Caco-2 (cell line): ENCODE results near the gene FAM168A. TPM values are rescaled to one million over a fixed set of nuclear protein-coding genes. Genes with fewer than 3 reads are reported as not detected.

Experiments used
- BruUV-seq: library from RNA; stranded (reverse); fragments of 400-500 nt; replicated peaks from 2 replicates; lab custom pipeline; 2021; lab: Mats Ljungman, UMichigan
- CTCF ChIA-PET: fragments of 300-600 bp; sonication (Branson Sonifier 250); formaldehyde crosslinking; loops from one replicate; lab custom pipeline; 2022; ENCODE audit warnings: antibody characterized with exemption; lab: Charles Lee
- POLR2A ChIA-PET: fragments of 300-600 bp; sonication (Branson Sonifier 250); formaldehyde crosslinking; loops from one replicate; lab custom pipeline; 2022; ENCODE audit warnings: antibody characterized with exemption; lab: Charles Lee
- DNase-seq, 2 experiments: peaks; one replicate each; pipeline versions ENCODE4 v3.0.0 to v3.0.0-alpha.2; 2020 to 2022
- H3K27me3 ChIP-seq: replicated peaks from 2 replicates; pipeline ENCODE4 v1.6.0; 2011; ENCODE audit warnings: low read length; ENCODE audit not compliant: control insufficient read depth, insufficient read depth
- H3K36me3 ChIP-seq: 2 replicates; pipeline ENCODE4 v1.5.1; 2011; ENCODE audit warnings: low read length; ENCODE audit not compliant: control insufficient read depth, insufficient read depth
- H3K4me1 ChIP-seq: fragments of 250-450 bp; sonication (Bioruptor Pico); 2 replicates; pipeline ENCODE4 v1.5.1; 2020; ENCODE audit warnings: mild to moderate bottlenecking
- H3K4me3 ChIP-seq: 2 replicates; pipeline ENCODE4 v1.5.1; 2011; ENCODE audit warnings: low read depth, mild to moderate bottlenecking, control low read depth, low read length
- H3K9me3 ChIP-seq: fragments of 250-450 bp; sonication (Bioruptor Pico); 2 replicates; pipeline ENCODE4 v1.5.1; 2020; ENCODE audit warnings: mild to moderate bottlenecking, moderate library complexity
- H3K27ac Mint-ChIP-seq: one replicate; pipeline ENCODE4 v1.8.0; 2022; ENCODE audit warnings: mixed read lengths; ENCODE audit not compliant: unreplicated experiment
- H3K27me3 Mint-ChIP-seq: one replicate; pipeline ENCODE4 v1.8.0; 2022; ENCODE audit warnings: mixed read lengths; ENCODE audit not compliant: insufficient read depth, unreplicated experiment
- H3K36me3 Mint-ChIP-seq: one replicate; pipeline ENCODE4 v1.8.0; 2022; ENCODE audit warnings: mild to moderate bottlenecking, mixed read lengths; ENCODE audit not compliant: insufficient read depth, unreplicated experiment
- H3K4me1 Mint-ChIP-seq: one replicate; pipeline ENCODE4 v1.8.0; 2022; ENCODE audit warnings: low read depth, mixed read lengths; ENCODE audit not compliant: unreplicated experiment
- H3K4me3 Mint-ChIP-seq: one replicate; pipeline ENCODE4 v1.8.0; 2022; ENCODE audit warnings: mild to moderate bottlenecking, moderate library complexity, mixed read lengths; ENCODE audit not compliant: unreplicated experiment
- H3K9me3 Mint-ChIP-seq: one replicate; pipeline ENCODE4 v1.8.0; 2022; ENCODE audit warnings: mixed read lengths; ENCODE audit not compliant: unreplicated experiment
- intact Hi-C: fragments of 100-400 bp; cut with micrococcal nuclease; formaldehyde crosslinking; loops from one replicate; pipeline ENCODE4 v1.10.0; 2022; ENCODE audit not compliant: unreplicated experiment
- total RNA-seq: library from RNA; stranded (reverse); gene quantifications from 2 replicates; pipeline ENCODE4 v1.2.3, GENCODE V29; 2022
- TF ChIP-seq, protein P1 (sequence below), 2 experiments: fragments of 200-600 bp in 1 of 2; IDR thresholded peaks; 1 replicate in 1 of 2; 2 replicates in 1 of 2; pipeline versions ENCODE4 v1.5.1 to v1.8.0; 2011 to 2022; ENCODE audit warnings: antibody characterized with exemption in 1 of 2, control low read depth in 1 of 2, inconsistent platforms in 1 of 2, low read depth in 1 of 2, low read length in 1 of 2, mild to moderate bottlenecking in 1 of 2, moderate library complexity in 1 of 2; ENCODE audit not compliant: insufficient read depth in 1 of 2, severe bottlenecking in 1 of 2, unreplicated experiment in 1 of 2

FAM168A gene
- total RNA-seq, 1 experiment from 2014 or later = 46.0 TPM

DNA sequence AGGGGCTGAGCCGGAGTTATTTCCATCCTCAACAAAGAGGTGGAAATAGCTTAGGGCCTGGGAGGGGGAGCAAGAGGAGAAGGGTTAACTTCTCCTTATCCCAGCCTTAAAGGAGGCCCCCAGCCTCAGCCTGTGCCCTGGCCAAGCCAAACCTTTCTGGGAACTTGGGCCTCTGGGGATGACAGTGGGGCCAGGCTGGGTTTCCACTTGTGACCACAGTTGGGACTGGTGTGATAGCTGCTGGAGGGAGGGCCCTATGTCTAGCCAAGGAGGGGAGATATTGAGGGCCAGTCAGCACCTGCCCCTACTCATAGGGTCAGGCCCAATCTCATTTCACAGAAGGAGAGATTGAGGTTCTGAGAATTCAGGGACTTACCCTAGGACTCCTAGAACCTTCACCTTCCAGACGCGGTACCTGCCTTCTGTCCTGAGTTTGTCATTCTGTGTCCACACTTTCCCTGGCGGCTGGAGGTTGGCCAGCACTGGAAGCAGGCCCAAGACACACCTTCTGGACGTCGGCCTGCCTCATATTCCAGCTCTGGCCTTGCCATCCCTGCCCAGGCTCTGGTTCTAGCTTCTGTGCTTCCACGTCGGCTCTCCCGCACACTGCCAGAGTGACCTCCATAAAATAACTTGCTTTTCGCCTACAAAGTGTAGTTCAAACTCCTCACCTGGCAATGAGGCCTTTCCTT, 218.6 kb downstream of the FAM168A start:
- DNase-seq = no peak
- H3K27ac Mint-ChIP-seq = peak overlapping the region; percentile 76
- H3K36me3 ChIP-seq = no peaks in the 10 kb centered on the region
- peaks cover 18% of the 10 kb centered on the region for H3K4me1 Mint-ChIP-seq
- BruUV-seq = no TSS peak
- TF ChIP-seq, protein P1, sequence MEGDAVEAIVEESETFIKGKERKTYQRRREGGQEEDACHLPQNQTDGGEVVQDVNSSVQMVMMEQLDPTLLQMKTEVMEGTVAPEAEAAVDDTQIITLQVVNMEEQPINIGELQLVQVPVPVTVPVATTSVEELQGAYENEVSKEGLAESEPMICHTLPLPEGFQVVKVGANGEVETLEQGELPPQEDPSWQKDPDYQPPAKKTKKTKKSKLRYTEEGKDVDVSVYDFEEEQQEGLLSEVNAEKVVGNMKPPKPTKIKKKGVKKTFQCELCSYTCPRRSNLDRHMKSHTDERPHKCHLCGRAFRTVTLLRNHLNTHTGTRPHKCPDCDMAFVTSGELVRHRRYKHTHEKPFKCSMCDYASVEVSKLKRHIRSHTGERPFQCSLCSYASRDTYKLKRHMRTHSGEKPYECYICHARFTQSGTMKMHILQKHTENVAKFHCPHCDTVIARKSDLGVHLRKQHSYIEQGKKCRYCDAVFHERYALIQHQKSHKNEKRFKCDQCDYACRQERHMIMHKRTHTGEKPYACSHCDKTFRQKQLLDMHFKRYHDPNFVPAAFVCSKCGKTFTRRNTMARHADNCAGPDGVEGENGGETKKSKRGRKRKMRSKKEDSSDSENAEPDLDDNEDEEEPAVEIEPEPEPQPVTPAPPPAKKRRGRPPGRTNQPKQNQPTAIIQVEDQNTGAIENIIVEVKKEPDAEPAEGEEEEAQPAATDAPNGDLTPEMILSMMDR (IDR thresholded peaks at IDR 0.05; ENCODE audit: insufficient read depth in 1 of 2, low read depth in 1 of 2, low read length in 1 of 2, severe bottlenecking in 1 of 2, unreplicated experiment in 1 of 2) = no peak
- H3K27me3 ChIP-seq = no peaks in the 10 kb centered on the region
- peaks cover 13% of the 10 kb centered on the region for H3K36me3 Mint-ChIP-seq
- no peaks in the 10 kb centered on the region for H3K9me3 ChIP-seq
- ChIA-PET POLR2A (interaction anchor here (0.6 kb wide), 1 partner anchor 592 kb away, joined by 11 read pairs; no protein-coding TSS in a partner anchor), CTCF (interaction anchor here (1.0 to 1.1 kb wide), 2 partner anchors 14 to 28 kb away, joined by 3 read pairs; no protein-coding TSS in a partner anchor)
- intact Hi-C loops = no loop called here
- H3K4me3 Mint-ChIP-seq = no peak overlapping the region
- peaks cover 11% of the 10 kb centered on the region; the same call in 1 of the 2 replicates for H3K4me1 ChIP-seq
- H3K27me3 Mint-ChIP-seq = no peaks in the 10 kb centered on the region
- no peaks in the 10 kb centered on the region for H3K9me3 Mint-ChIP-seq
- H3K4me3 ChIP-seq = no peak overlapping the region

DNA sequence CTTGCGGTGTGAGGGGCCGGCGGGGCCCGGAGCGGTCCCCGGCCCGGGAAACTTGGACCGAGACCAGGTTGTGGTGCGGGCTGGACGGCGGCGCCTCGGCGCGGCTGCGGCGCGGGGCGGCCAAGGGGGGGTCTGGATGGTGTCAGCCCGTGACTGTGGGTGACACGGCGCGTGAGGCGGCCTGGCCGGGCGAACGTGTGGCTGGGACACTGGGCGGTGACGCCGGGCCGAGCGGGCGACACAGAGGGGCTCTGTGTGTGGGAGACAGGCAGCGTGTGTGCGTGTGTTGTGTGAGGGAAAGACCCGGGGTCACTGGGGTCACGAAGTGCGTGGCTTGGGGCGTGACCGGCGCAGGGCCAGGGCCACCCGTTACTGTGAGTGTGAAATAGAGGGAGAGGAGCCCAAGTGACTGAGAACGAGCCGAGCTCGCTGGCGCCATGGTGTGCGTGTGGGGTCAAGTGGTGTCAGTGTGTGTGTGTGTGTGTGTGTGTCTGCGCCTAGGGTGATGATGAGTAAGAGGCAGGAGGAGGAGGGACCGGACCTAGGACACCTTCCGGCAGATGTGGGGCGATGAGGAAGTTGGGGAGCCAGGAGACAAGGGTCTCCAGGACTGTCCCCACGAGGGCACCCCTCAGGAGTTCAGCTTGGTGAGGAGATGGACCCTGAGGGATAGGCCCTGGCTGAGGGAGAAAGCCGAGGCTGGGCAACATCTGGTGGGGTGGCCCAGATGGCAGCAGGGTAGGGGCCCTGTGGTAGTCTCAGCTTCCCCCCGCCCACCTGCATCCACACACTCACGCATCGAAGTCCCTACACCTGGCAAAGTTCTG, 220.9 kb downstream of the FAM168A start:
- peaks cover 19% of the 10 kb centered on the region for H3K36me3 Mint-ChIP-seq
- peak overlapping the region; percentile 37 for H3K27ac Mint-ChIP-seq
- intact Hi-C loops = loop anchor here (1.0 kb wide), 2 partner anchors 16 to 70 kb away; no protein-coding TSS in a partner anchor
- ChIA-PET POLR2A (interaction anchor here (0.6 to 0.7 kb wide), 4 partner anchors 13 to 200 kb away, joined by 3 to 6 read pairs (median 4); no protein-coding TSS in a partner anchor), CTCF (interaction anchor here (1.3 to 1.8 kb wide), 3 partner anchors 16 to 26 kb away, joined by 4 to 10 read pairs (median 4); no protein-coding TSS in a partner anchor)
- TF ChIP-seq, protein P1 (IDR thresholded peaks at IDR 0.05; ENCODE audit: insufficient read depth in 1 of 2, low read depth in 1 of 2, low read length in 1 of 2, severe bottlenecking in 1 of 2, unreplicated experiment in 1 of 2) = no peak
- H3K27me3 Mint-ChIP-seq = no peaks in the 10 kb centered on the region
- no TSS peak for BruUV-seq
- Histone ChIP-seq H3K4me3 (peak overlapping the region; percentile 91), H3K27me3 (no peaks in the 10 kb centered on the region), H3K4me1 (peaks cover 11% of the 10 kb centered on the region; the same call in 1 of the 2 replicates), H3K9me3 (no peaks in the 10 kb centered on the region), H3K36me3 (no peaks in the 10 kb centered on the region)
- no peaks in the 10 kb centered on the region for H3K9me3 Mint-ChIP-seq
- H3K4me1 Mint-ChIP-seq = peaks cover 18% of the 10 kb centered on the region
- peak overlapping the region; percentile 83 for H3K4me3 Mint-ChIP-seq
- DNase-seq = peak in 1 of 2 experiments; percentile 62
